Omental fat pad (tissue), 4 donors: ENCODE data around the gene SELENOS. TPM values are rescaled to one million over a fixed set of nuclear protein-coding genes. Genes with fewer than 3 reads are reported as not detected.

Source experiments
- ATAC-seq: fragments of 150-250 bp; one replicate; pipeline ENCODE4 v1.9.1; 2016; ENCODE audit warnings: mild to moderate bottlenecking, moderate library complexity; ENCODE audit not compliant: low FRiP score
- DNase-seq: peaks from one replicate; pipeline ENCODE4 v3.0.0-alpha.2; 2019; ENCODE audit warnings: low spot score
- CTCF ChIP-seq, 3 donors: fragments of 450-650 bp; IDR thresholded peaks; one replicate each; pipeline ENCODE4 v1.5.1; 2016 to 2017; ENCODE audit warnings: antibody characterized with exemption in 3 of 3, mild to moderate bottlenecking in 3 of 3, moderate library complexity in 2 of 3
- total RNA-seq, 4 donors: library from RNA; depleted of rRNA; stranded (reverse); fragments of >200 nt; gene quantifications; one replicate each; pipeline ENCODE4 v1.1.0, GENCODE V29; 2016

The SELENOS gene
- total RNA-seq, 4 donors from 2014 or later = 61.0 to 99.4 (median 92.3) TPM

- ATAC-seq = no peak
- TF ChIP-seq CTCF (IDR thresholded peaks at IDR 0.05) = no peak
- no peak for DNase-seq
Measured at GRCh38 chr15:101272584-101272983, 4.7 kb downstream of the SELENOS start.

GRCh38 chr15:101269479-101270223 is 7.6 kb downstream of the SELENOS start:
- no peak for ATAC-seq
- no peak for DNase-seq
- no peak for TF ChIP-seq CTCF (IDR thresholded peaks at IDR 0.05)

GRCh38 chr15:101267320-101268104 is 9.8 kb downstream of the SELENOS start:
- no peak for DNase-seq
- ATAC-seq = no peak
- TF ChIP-seq CTCF (IDR thresholded peaks at IDR 0.05) = no peak

DNA sequence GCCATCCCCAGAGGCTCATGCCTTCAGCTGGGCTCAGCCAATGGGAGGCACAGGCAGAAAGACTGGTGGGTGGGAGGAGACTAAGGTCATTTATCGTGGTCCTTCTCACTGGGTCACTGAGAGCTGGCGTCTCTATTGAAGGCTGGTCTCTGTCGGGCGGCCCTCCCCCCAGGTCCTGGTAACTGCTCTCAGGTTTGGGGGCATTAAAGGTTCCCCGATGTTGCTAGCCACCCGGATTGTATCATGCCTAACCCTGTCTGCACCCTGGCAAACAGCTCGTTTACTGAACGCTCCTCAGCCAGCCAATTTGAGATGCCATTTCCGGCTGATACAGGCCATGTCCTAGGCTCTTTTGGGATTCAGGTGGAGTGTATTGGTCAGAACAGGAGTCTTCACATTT is 10.5 kb downstream of the SELENOS start:
- TF ChIP-seq CTCF (IDR thresholded peaks at IDR 0.05) = no peak
- DNase-seq = no peak
- no peak for ATAC-seq

DNA sequence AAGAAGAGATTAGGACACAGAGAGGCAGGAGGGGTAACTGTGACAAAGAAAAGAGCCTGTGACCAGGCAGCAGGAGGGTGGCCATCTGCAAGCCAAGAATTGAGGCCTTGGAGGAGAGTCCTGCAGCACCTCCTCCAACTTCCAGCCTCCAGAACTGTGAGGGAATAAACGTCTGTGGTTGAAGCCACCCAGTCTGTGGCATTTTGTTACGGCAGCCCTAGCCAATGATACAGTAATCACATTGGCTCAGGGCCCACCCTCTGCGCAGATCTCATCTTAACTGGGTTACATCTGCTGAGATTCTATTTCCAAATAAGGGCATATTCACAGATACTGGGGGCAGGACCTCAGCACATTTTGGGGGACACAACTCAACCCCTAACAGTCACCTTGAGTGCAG is 11.3 kb downstream of the SELENOS start:
- no peak for TF ChIP-seq CTCF (IDR thresholded peaks at IDR 0.05)
- DNase-seq (no peak), ATAC-seq (no peak)

GRCh38 chr15:101264911-101265641 is 12.2 kb downstream of the SELENOS start:
- DNase-seq (no peak), ATAC-seq (no peak)
- TF ChIP-seq CTCF (IDR thresholded peaks at IDR 0.05) = no peak
